ENCODE data around the gene GPC6.
"Not testable (repeated sequence)": the region's sequence is repeated elsewhere in the genome, so short reads cannot be mapped to it uniquely, and the experiment has no call there.

The GPC6 gene

GRCh38 chr13:94323764-94324758 lies 1097.5 kb downstream of the GPC6 start:
- no peak for DNase-seq (ENCODE audit: low read depth in 2 of 2)

GRCh38 chr13:94324767-94325540 lies 1098.3 kb downstream of the GPC6 start:
- no peak for DNase-seq (ENCODE audit: low read depth in 2 of 2)

DNA sequence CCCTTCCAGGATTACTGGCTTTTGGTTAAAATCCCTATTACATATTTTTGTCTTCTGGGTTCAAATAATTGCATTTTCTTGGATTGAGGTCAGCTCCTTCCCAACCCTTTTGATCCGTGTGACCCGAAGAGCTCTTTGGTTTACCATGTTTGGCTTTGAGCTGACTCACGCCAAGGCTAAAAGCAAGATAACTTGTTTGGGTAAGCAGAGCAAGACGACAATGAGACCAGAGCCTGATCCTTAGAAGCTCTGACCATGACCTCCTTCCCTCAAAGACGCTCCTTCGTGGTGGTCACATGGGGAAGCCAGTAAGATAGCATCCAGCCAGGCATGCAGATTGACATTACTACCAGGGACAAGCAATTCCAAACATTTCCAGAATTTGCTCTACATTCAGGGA lies 1099.0 kb downstream of the GPC6 start:
- no peak for DNase-seq (ENCODE audit: low read depth in 2 of 2)

GRCh38 chr13:94327318-94327717 lies 1100.7 kb downstream of the GPC6 start:
- no peak for DNase-seq (ENCODE audit: low read depth in 2 of 2)

DNA sequence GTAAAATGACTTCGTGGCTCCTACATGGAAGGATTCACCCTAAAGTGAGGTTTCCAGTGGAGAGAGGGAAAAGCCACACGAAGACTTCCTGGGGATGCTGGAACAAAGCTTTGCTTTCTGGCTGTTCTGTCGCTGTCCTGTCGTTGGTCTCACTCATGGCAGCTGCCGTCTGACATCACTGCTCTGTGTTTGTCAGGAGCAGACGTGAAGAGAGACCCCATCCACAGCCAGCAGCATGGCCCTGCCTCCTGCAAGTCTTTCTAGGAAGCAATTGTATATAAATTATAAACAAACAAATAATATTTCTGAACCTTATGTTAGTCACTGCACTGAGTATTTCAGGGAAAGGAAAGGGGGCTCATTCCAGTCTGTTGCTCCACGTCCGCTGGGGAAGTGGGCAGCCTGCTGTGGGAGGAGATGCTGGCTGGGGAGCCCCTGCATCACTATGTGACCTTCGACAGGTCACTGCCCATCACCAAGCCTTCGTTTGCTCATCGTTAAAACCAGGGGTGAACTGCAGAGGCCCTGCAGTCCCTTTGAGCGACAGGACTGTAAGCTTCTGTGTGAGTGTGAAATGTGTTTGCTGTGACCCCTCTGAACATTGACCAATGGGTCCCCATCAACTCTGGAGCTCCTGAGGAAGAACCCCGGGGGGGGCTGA lies 1101.9 kb downstream of the GPC6 start:
- DNase-seq (ENCODE audit: low read depth in 2 of 2): no peak

DNA sequence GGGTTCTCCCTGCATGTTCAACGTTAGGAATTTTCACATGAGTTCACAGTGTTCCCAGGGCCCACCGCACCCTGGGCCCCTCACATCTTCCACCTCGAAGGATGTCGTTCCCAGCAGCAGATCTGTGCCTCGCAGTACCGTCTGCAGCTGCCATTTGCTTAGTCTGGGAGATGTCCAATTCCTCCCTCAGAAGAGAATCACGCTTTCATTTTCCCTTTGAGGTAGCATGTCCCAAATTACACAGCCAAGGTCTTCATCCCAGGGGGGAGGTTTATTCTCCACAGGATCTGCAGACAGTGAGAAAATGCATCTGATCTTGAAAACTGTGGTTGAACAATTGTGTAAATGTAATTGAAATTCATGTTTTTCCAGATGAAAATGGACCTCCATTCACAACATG lies 1102.7 kb downstream of the GPC6 start:
- DNase-seq (ENCODE audit: low read depth in 2 of 2): no peak

GRCh38 chr13:94329754-94330551 lies 1103.3 kb downstream of the GPC6 start:
- DNase-seq (ENCODE audit: low read depth in 2 of 2): no peak

GRCh38 chr13:94330552-94331071 lies 1104.0 kb downstream of the GPC6 start:
- DNase-seq (ENCODE audit: low read depth in 2 of 2): no peak

GRCh38 chr13:94331281-94331680 lies 1104.7 kb downstream of the GPC6 start:
- no peak for DNase-seq (ENCODE audit: low read depth in 2 of 2)

- DNase-seq (ENCODE audit: low read depth in 2 of 2): no peak
These were observed 1105.9 kb downstream of the GPC6 start for GRCh38 chr13:94332359-94333096.

DNA sequence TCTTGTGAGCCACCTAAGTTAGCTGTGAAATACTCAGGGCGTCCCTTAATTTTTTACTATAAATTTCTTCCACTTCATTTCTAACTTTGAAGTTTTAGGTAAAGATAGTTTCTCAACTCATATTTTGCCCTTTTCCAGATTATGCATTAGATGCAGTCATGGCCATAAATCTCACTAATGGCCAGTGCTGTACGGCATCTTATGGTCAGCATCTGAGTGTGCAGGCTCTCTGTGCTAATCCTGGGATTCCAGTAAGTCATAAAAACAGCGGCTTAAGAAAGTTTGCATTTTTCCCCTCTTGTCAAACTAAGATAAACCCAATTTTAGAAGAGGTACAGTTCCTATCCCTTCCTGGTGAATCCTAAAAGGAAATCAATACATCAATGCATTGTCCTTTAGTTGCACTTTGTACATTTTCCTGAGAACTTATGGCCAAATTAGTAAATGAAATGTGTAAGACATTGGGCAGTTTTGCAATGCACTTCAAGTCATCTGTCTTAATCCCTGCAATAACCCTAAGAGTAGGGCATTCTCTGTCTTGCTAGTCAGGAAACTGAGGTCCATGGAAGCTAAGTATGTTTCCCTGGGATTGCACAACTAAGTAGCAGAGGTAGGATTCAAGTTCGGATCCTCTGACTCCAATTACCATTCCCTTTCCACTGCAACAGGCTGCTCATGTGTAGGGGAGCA lies 1106.7 kb downstream of the GPC6 start:
- no peak for DNase-seq (ENCODE audit: low read depth in 2 of 2)

- no peak for DNase-seq (ENCODE audit: low read depth in 2 of 2)
These were observed 1109.3 kb downstream of the GPC6 start for GRCh38 chr13:94335761-94336526.

GRCh38 chr13:94339116-94339687 lies 1112.6 kb downstream of the GPC6 start:
- no peak for DNase-seq (ENCODE audit: low read depth in 2 of 2)

DNA sequence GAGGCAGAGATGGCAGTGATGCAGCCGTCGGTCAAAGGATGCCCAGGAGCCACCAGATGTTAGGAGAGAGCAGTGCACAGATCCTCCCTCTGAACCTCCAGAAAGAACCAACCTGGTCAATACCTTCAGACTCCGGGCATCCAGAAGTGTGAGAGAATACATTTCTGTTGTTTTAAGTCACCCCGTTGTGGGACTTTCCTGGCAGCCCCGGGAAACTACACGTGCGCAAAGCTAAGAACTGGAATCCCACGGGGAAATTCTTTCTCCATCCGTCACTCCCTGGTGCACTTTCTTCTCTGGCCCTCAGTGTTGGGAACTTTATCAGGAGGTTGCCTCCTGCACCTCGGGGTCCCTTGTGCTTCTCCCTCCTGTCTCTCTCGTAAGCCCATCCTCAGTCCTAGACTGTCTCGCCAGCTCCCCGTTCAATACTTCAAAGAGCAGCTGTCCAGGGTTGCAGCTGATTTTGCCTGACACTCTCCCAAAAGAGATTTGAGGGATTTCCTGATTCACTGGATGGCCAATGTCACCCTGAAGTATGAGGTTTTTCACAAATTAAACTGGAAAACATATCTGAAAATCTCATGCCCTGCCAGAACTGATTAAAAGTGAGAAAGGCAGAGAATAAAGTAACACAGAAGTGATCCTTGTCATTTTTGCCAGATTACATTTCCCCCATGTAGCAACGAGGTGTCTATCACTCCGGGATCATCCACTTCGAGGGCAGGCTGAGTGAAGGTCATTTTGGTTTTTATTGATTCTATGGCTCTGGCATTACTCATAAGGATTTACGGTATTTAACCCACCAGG lies 1116.0 kb downstream of the GPC6 start:
- DNase-seq (ENCODE audit: low read depth in 2 of 2): no peak

DNA sequence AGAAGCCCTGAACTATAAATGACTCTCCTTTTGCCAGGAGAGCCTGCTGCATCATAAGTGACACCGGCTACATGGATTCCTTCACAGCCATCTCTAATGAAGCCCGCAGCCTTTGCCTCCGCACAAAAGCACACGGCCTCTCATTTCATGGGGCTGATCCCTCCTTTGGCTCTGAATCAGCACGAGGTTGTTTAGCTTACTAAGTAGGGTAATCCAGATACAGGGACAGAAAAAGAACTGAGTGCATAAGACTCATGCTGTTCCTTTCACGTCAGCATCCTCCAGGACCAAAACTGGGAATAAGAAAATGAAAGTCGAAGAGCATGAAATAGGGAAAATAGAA lies 1116.6 kb downstream of the GPC6 start:
- DNase-seq (ENCODE audit: low read depth in 2 of 2): no peak

DNA sequence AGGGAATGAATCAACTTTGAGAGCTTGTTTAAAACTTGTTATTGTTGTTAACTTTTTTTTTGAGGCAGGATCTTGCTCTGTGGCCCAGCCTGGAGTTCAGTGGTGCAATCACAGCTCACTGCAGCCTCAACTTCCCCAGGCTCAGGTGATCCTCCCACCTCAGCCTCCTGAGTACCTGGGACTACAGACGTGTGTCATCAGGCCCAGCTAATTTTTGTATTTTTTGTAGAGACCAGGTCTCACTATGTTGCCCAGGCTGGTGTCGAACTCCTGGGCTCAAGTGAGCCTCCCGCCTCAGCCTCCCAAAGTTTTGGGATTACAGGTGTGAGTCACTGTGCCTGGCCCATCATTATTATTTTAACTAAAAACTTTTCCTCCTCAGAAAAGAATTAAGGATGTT lies 1117.1 kb downstream of the GPC6 start:
- DNase-seq (ENCODE audit: low read depth in 2 of 2): not testable (repeated sequence)

- no peak for DNase-seq (ENCODE audit: low read depth in 2 of 2)
These were observed 1117.7 kb downstream of the GPC6 start for GRCh38 chr13:94344126-94344818.

All from activated CD8-positive, alpha-beta memory T cell treated with anti-CD3 and anti-CD28 coated beads for 4 hours (primary cell).